T-helper 17 cell (primary cell): ENCODE data around the gene SLC25A33. TPM values are rescaled to one million over a fixed set of nuclear protein-coding genes. Genes with fewer than 3 reads are reported as not detected.
A peak's percentile ranks its signal among the peaks of the same experiment; 100 is the strongest.
"Not testable (repeated sequence)": the region's sequence is repeated elsewhere in the genome, so short reads cannot be mapped to it uniquely, and the experiment has no call there.

Experiments used
- ATAC-seq: fragments of 150-1000 bp; cut with Tn5 transposase; 2 replicates; pipeline ENCODE4 v1.10.0; 2021; ENCODE audit warnings: mild to moderate bottlenecking, moderate library complexity
- DNase-seq, 3 donors: peaks; one replicate each; pipeline versions ENCODE4 v3.0.0 to v3.0.0-alpha.2; 2020 to 2021
- H3K9me3 ChIP-seq: one replicate; pipeline ENCODE4 v1.7.0; 2013; ENCODE audit warnings: low read length, mild to moderate bottlenecking; ENCODE audit not compliant: control insufficient read depth, poor library complexity, severe bottlenecking
- H3K27ac Mint-ChIP-seq: one replicate; pipeline ENCODE4 v1.8.0; 2022; ENCODE audit warnings: mild to moderate bottlenecking, moderate library complexity, mixed read lengths
- H3K27me3 Mint-ChIP-seq: one replicate; pipeline ENCODE4 v1.8.0; 2022; ENCODE audit warnings: mixed read lengths
- H3K36me3 Mint-ChIP-seq: one replicate; pipeline ENCODE4 v1.8.0; 2022; ENCODE audit warnings: low read depth, mixed read lengths
- H3K4me1 Mint-ChIP-seq: one replicate; pipeline ENCODE4 v1.8.0; 2022; ENCODE audit warnings: mild to moderate bottlenecking, mixed read lengths
- H3K4me3 Mint-ChIP-seq: one replicate; pipeline ENCODE4 v1.8.0; 2022; ENCODE audit warnings: mild to moderate bottlenecking, moderate library complexity, mixed read lengths
- total RNA-seq, 4 donors: library from RNA in 2 of 4; stranded (reverse) in 2 of 4; gene quantifications; one replicate each; pipeline ENCODE4 v1.2.3 and lab custom pipeline; 2022 to 2026

Gene SLC25A33
- total RNA-seq, 2 donors from 2014 or later: 3.7 to 4.9 TPM

- ATAC-seq (no peak), DNase-seq (no peak)
- no peak overlapping the region for H3K4me3 Mint-ChIP-seq
- H3K4me1 Mint-ChIP-seq: peaks cover 8% of the 10 kb centered on the region
- H3K36me3 Mint-ChIP-seq: peaks cover 3% of the 10 kb centered on the region
- no peaks in the 10 kb centered on the region for H3K9me3 ChIP-seq
- no peak overlapping the region for H3K27ac Mint-ChIP-seq
- H3K27me3 Mint-ChIP-seq: no peaks in the 10 kb centered on the region
These were observed 14.5 kb downstream of the SLC25A33 start for GRCh38 chr1:9553736-9554144.

GRCh38 chr1:9555942-9556341 lies 16.7 kb downstream of the SLC25A33 start:
- H3K4me3 Mint-ChIP-seq: no peak overlapping the region
- H3K9me3 ChIP-seq: no peaks in the 10 kb centered on the region
- DNase-seq (no peak), ATAC-seq (no peak)
- peaks cover 14% of the 10 kb centered on the region for H3K4me1 Mint-ChIP-seq
- H3K36me3 Mint-ChIP-seq: peaks cover 6% of the 10 kb centered on the region
- H3K27ac Mint-ChIP-seq: no peak overlapping the region
- no peaks in the 10 kb centered on the region for H3K27me3 Mint-ChIP-seq

- no peaks in the 10 kb centered on the region for H3K9me3 ChIP-seq
- Mint-ChIP-seq H3K4me3 (no peak overlapping the region), H3K27me3 (no peaks in the 10 kb centered on the region), H3K4me1 (peaks cover 12% of the 10 kb centered on the region), H3K36me3 (peaks cover 6% of the 10 kb centered on the region), H3K27ac (no peak overlapping the region)
- no peak for DNase-seq
- no peak for ATAC-seq
These were observed 18.4 kb downstream of the SLC25A33 start for GRCh38 chr1:9557624-9558023.

- peaks cover 12% of the 10 kb centered on the region for H3K4me1 Mint-ChIP-seq
- H3K9me3 ChIP-seq: no peaks in the 10 kb centered on the region
- peaks cover 6% of the 10 kb centered on the region for H3K36me3 Mint-ChIP-seq
- H3K27me3 Mint-ChIP-seq: no peaks in the 10 kb centered on the region
- DNase-seq (no peak), ATAC-seq (peak; percentile 54)
- H3K4me3 Mint-ChIP-seq: no peak overlapping the region
- H3K27ac Mint-ChIP-seq: peak overlapping the region; percentile 87
These were observed 19.1 kb downstream of the SLC25A33 start for GRCh38 chr1:9558271-9558945.

- peak overlapping the region; percentile 45 for H3K4me3 Mint-ChIP-seq
- no peaks in the 10 kb centered on the region for H3K27me3 Mint-ChIP-seq
- H3K27ac Mint-ChIP-seq: peak overlapping the region; percentile 87
- peaks cover 6% of the 10 kb centered on the region for H3K36me3 Mint-ChIP-seq
- peaks cover 12% of the 10 kb centered on the region for H3K4me1 Mint-ChIP-seq
- H3K9me3 ChIP-seq: no peaks in the 10 kb centered on the region
- no peak for DNase-seq
- no peak for ATAC-seq
These were observed 19.8 kb downstream of the SLC25A33 start for GRCh38 chr1:9558946-9559545.

GRCh38 chr1:9559673-9560072 lies 20.4 kb downstream of the SLC25A33 start:
- DNase-seq (no peak), ATAC-seq (peak; percentile 59)
- no peak overlapping the region for H3K4me3 Mint-ChIP-seq
- no peaks in the 10 kb centered on the region for H3K27me3 Mint-ChIP-seq
- peaks cover 6% of the 10 kb centered on the region for H3K36me3 Mint-ChIP-seq
- no peaks in the 10 kb centered on the region for H3K9me3 ChIP-seq
- peaks cover 12% of the 10 kb centered on the region for H3K4me1 Mint-ChIP-seq
- peak overlapping the region; percentile 87 for H3K27ac Mint-ChIP-seq

- DNase-seq, ATAC-seq, H3K4me3 Mint-ChIP-seq, H3K27me3 Mint-ChIP-seq, H3K9me3 ChIP-seq, H3K36me3 Mint-ChIP-seq: not testable (repeated sequence)
- peaks cover 12% of the 10 kb centered on the region for H3K4me1 Mint-ChIP-seq
- H3K27ac Mint-ChIP-seq: peak overlapping the region; percentile 87
These were observed 20.8 kb downstream of the SLC25A33 start for GRCh38 chr1:9560090-9560489.

GRCh38 chr1:9561429-9561828 lies 22.2 kb downstream of the SLC25A33 start:
- DNase-seq (no peak), ATAC-seq (peak; percentile 41)
- peaks cover 12% of the 10 kb centered on the region for H3K4me1 Mint-ChIP-seq
- no peak overlapping the region for H3K4me3 Mint-ChIP-seq
- peak overlapping the region; percentile 21 for H3K27ac Mint-ChIP-seq
- peaks cover 3% of the 10 kb centered on the region for H3K36me3 Mint-ChIP-seq
- H3K27me3 Mint-ChIP-seq: no peaks in the 10 kb centered on the region
- no peaks in the 10 kb centered on the region for H3K9me3 ChIP-seq

GRCh38 chr1:9569267-9569666 lies 30.0 kb downstream of the SLC25A33 start:
- no peak overlapping the region for H3K27ac Mint-ChIP-seq
- DNase-seq: no peak
- ATAC-seq: no peak
- H3K36me3 Mint-ChIP-seq: no peaks in the 10 kb centered on the region
- H3K4me3 Mint-ChIP-seq: no peak overlapping the region
- H3K4me1 Mint-ChIP-seq: no peaks in the 10 kb centered on the region
- H3K27me3 Mint-ChIP-seq: no peaks in the 10 kb centered on the region
- no peaks in the 10 kb centered on the region for H3K9me3 ChIP-seq

- H3K9me3 ChIP-seq, H3K27me3 Mint-ChIP-seq, H3K4me3 Mint-ChIP-seq, DNase-seq, H3K27ac Mint-ChIP-seq, H3K4me1 Mint-ChIP-seq, ATAC-seq, H3K36me3 Mint-ChIP-seq: not testable (repeated sequence)
These were observed 31.7 kb downstream of the SLC25A33 start for GRCh38 chr1:9570886-9571529.

GRCh38 chr1:9573723-9574122 lies 34.5 kb downstream of the SLC25A33 start:
- peaks cover 6% of the 10 kb centered on the region for H3K36me3 Mint-ChIP-seq
- no peak overlapping the region for H3K4me3 Mint-ChIP-seq
- no peaks in the 10 kb centered on the region for H3K27me3 Mint-ChIP-seq
- H3K27ac Mint-ChIP-seq: no peak overlapping the region
- DNase-seq (no peak), ATAC-seq (no peak)
- H3K9me3 ChIP-seq: no peaks in the 10 kb centered on the region
- H3K4me1 Mint-ChIP-seq: peaks cover 4% of the 10 kb centered on the region

- Mint-ChIP-seq H3K27me3 (no peaks in the 10 kb centered on the region), H3K36me3 (peaks cover 6% of the 10 kb centered on the region), H3K27ac (peak overlapping the region; percentile 57), H3K4me1 (peaks cover 4% of the 10 kb centered on the region), H3K4me3 (no peak overlapping the region)
- no peaks in the 10 kb centered on the region for H3K9me3 ChIP-seq
- ATAC-seq (no peak), DNase-seq (no peak)
These were observed 36.2 kb downstream of the SLC25A33 start for GRCh38 chr1:9575486-9575885.

GRCh38 chr1:9576903-9577302 lies 37.6 kb downstream of the SLC25A33 start:
- Mint-ChIP-seq H3K27ac (no peak overlapping the region), H3K27me3 (no peaks in the 10 kb centered on the region), H3K4me3 (no peak overlapping the region), H3K4me1 (peaks cover 4% of the 10 kb centered on the region), H3K36me3 (peaks cover 7% of the 10 kb centered on the region)
- no peaks in the 10 kb centered on the region for H3K9me3 ChIP-seq
- DNase-seq (no peak), ATAC-seq (no peak)
